ENCODE measurements around the gene CCNF.

CCNF gene

DNA sequence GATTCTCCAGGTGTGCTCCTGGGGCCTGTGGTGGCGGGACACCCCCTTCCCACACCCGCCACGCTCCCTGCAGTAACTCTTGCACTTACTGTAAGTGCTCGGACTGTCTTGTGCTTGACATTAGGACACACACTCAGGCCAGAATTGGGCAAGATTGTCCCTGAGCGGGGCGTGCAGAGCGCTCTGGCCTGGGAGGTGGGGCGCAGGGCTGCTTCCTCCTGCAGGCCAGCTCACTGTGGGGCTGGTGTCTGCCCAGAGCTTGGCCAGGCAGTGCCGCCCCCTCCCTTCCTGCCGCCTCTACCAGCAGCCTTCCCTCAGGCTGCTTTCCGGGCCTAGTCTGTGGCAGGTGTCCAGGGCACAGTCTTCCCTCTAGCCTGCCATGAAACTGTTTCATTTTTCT is 78.4 kb downstream of the CCNF start:
- ChIA-PET CTCF (interaction anchor here (0.6 kb wide), 1 partner anchor 125 kb away, joined by 4 read pairs; no protein-coding TSS in a partner anchor), POLR2A (no interaction called here)

More for the DNA sequence above, 78.4 kb downstream of the CCNF start:
- TF ChIP-seq HDGF (IDR thresholded peaks at IDR 0.05; ENCODE audit: borderline replicate concordance) (no peak), FOXA1 (IDR thresholded peaks at IDR 0.05) (no peak)
- no peak for DNase-seq (ENCODE audit: extremely low spot score)
